SK-N-SH treated with all-trans-retinoic acid at 6 μM for 48 hours (cell line): ENCODE data around the gene WDFY2.

ENCODE experiments used
- ATAC-seq: fragments of 200-7000 bp; cut with Tn5 transposase; 3 replicates; pipeline ENCODE4 v1.9.1; 2020; ENCODE audit warnings: mild to moderate bottlenecking, moderate library complexity
- ARNTL ChIP-seq: fragments of 450-650 bp; formaldehyde crosslinking; IDR thresholded peaks from 2 replicates; pipeline ENCODE4 v1.5.0; 2020; ENCODE audit warnings: low read depth, mild to moderate bottlenecking, moderate library complexity, borderline replicate concordance
- BACH2 ChIP-seq: fragments of 250-450 bp; sonication (Bioruptor Pico); IDR thresholded peaks from 2 replicates; pipeline ENCODE4 v1.9.0; 2021; ENCODE audit warnings: mild to moderate bottlenecking, borderline replicate concordance
- CSDC2 ChIP-seq: fragments of 250-450 bp; sonication (Bioruptor Pico); IDR thresholded peaks from 2 replicates; pipeline ENCODE4 v1.5.0; 2020; ENCODE audit warnings: mild to moderate bottlenecking, moderate library complexity
- ESRRG ChIP-seq: fragments of 250-450 bp; sonication (Bioruptor Pico); IDR thresholded peaks from 2 replicates; pipeline ENCODE4 v1.6.1; 2021; ENCODE audit warnings: mild to moderate bottlenecking
- GLIS3 ChIP-seq: fragments of 250-450 bp; sonication (Bioruptor Pico); IDR thresholded peaks from 2 replicates; pipeline ENCODE4 v1.5.0; 2020; ENCODE audit warnings: mild to moderate bottlenecking, moderate library complexity
- ISL1 ChIP-seq: fragments of 250-450 bp; sonication (Bioruptor Pico); IDR thresholded peaks from 2 replicates; pipeline ENCODE4 v2.1.2; 2022; ENCODE audit warnings: mild to moderate bottlenecking, moderate library complexity
- OSR1 ChIP-seq: fragments of 250-450 bp; sonication (Bioruptor Pico); IDR thresholded peaks from 2 replicates; pipeline ENCODE4 v1.8.0; 2022; ENCODE audit warnings: moderate library complexity, mild to moderate bottlenecking, inconsistent platforms
- PATZ1 ChIP-seq: fragments of 250-450 bp; sonication (Bioruptor Pico); IDR thresholded peaks from 2 replicates; pipeline ENCODE4 v1.8.0; 2020; ENCODE audit warnings: mild to moderate bottlenecking, moderate library complexity, borderline replicate concordance
- PPARA ChIP-seq: fragments of 250-450 bp; sonication (Bioruptor Pico); IDR thresholded peaks from 2 replicates; pipeline ENCODE4 v1.5.0; 2020; ENCODE audit warnings: mild to moderate bottlenecking, borderline replicate concordance
- RARB ChIP-seq: fragments of 250-450 bp; sonication (Bioruptor Pico); IDR thresholded peaks from 2 replicates; pipeline ENCODE4 v1.8.0; 2021; ENCODE audit warnings: mild to moderate bottlenecking, moderate library complexity
- SNAI2 ChIP-seq: fragments of 250-450 bp; sonication (Bioruptor Pico); IDR thresholded peaks from 2 replicates; pipeline ENCODE4 v1.5.0; 2020; ENCODE audit warnings: mild to moderate bottlenecking, moderate library complexity
- TOX ChIP-seq: fragments of 250-450 bp; sonication (Bioruptor Pico); IDR thresholded peaks from 2 replicates; pipeline ENCODE4 v1.8.0; 2021; ENCODE audit warnings: mild to moderate bottlenecking, moderate library complexity, borderline replicate concordance
- ZC3H10 ChIP-seq: fragments of 250-450 bp; sonication (Bioruptor Pico); IDR thresholded peaks from 2 replicates; pipeline ENCODE4 v1.5.1; 2021; ENCODE audit warnings: mild to moderate bottlenecking, moderate library complexity
- ZFP3 ChIP-seq: fragments of 250-450 bp; sonication (Bioruptor Pico); IDR thresholded peaks from 2 replicates; pipeline ENCODE4 v1.5.0; 2020; ENCODE audit warnings: mild to moderate bottlenecking, moderate library complexity
- ZFP30 ChIP-seq: fragments of 450-650 bp; formaldehyde crosslinking; IDR thresholded peaks from 2 replicates; pipeline ENCODE4 v1.5.0; 2022; ENCODE audit warnings: mild to moderate bottlenecking, moderate library complexity
- ZNF565 ChIP-seq: fragments of 450-650 bp; formaldehyde crosslinking; conservative IDR thresholded peaks from 2 replicates; pipeline ENCODE4 v1.5.0; 2020; ENCODE audit warnings: low read depth, mild to moderate bottlenecking, moderate library complexity
- ZNF70 ChIP-seq: fragments of 450-650 bp; formaldehyde crosslinking; IDR thresholded peaks from 2 replicates; pipeline ENCODE4 v1.5.0; 2020; ENCODE audit warnings: mild to moderate bottlenecking, moderate library complexity
- ZNF8 ChIP-seq: fragments of 450-650 bp; formaldehyde crosslinking; IDR thresholded peaks from 2 replicates; pipeline ENCODE4 v1.5.0; 2020; ENCODE audit warnings: mild to moderate bottlenecking, moderate library complexity
- TF ChIP-seq, protein P1 (sequence below): fragments of 250-450 bp; sonication (Bioruptor Pico); IDR thresholded peaks from 2 replicates; pipeline ENCODE4 v1.5.1; 2021; ENCODE audit warnings: mild to moderate bottlenecking, moderate library complexity
- TF ChIP-seq, protein P2 (sequence below): fragments of 250-450 bp; sonication (Bioruptor Pico); IDR thresholded peaks from 2 replicates; pipeline ENCODE4 v1.5.0; 2020; ENCODE audit warnings: mild to moderate bottlenecking, moderate library complexity
- TF ChIP-seq, protein P3 (sequence below): fragments of 250-450 bp; sonication (Bioruptor Pico); IDR thresholded peaks from 2 replicates; pipeline ENCODE4 v1.8.0; 2021; ENCODE audit warnings: low read depth, mild to moderate bottlenecking, moderate library complexity, borderline replicate concordance

Gene WDFY2

GRCh38 chr13:51767100-51767499, 182.8 kb downstream of the WDFY2 start:
- no peak for ATAC-seq

GRCh38 chr13:51768378-51768921, 184.2 kb downstream of the WDFY2 start:
- no peak for ATAC-seq
- TF ChIP-seq ZFP30 (CRISPR knock-in tag) (no peak), RARB (CRISPR knock-in tag) (no peak), ISL1 (CRISPR knock-in tag) (no peak), ZNF565 (no peak), ZNF8 (CRISPR knock-in tag) (no peak), ESRRG (CRISPR knock-in tag) (no peak), TOX (no peak), PATZ1 (no peak), CSDC2 (CRISPR knock-in tag) (no peak), ZFP3 (CRISPR knock-in tag) (no peak), BACH2 (no peak), GLIS3 (CRISPR knock-in tag) (no peak)
- TF ChIP-seq, protein P1, sequence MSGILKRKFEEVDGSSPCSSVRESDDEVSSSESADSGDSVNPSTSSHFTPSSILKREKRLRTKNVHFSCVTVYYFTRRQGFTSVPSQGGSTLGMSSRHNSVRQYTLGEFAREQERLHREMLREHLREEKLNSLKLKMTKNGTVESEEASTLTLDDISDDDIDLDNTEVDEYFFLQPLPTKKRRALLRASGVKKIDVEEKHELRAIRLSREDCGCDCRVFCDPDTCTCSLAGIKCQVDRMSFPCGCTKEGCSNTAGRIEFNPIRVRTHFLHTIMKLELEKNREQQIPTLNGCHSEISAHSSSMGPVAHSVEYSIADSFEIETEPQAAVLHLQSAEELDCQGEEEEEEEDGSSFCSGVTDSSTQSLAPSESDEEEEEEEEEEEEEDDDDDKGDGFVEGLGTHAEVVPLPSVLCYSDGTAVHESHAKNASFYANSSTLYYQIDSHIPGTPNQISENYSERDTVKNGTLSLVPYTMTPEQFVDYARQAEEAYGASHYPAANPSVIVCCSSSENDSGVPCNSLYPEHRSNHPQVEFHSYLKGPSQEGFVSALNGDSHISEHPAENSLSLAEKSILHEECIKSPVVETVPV (CRISPR knock-in tag): no peak
- TF ChIP-seq, protein P2, sequence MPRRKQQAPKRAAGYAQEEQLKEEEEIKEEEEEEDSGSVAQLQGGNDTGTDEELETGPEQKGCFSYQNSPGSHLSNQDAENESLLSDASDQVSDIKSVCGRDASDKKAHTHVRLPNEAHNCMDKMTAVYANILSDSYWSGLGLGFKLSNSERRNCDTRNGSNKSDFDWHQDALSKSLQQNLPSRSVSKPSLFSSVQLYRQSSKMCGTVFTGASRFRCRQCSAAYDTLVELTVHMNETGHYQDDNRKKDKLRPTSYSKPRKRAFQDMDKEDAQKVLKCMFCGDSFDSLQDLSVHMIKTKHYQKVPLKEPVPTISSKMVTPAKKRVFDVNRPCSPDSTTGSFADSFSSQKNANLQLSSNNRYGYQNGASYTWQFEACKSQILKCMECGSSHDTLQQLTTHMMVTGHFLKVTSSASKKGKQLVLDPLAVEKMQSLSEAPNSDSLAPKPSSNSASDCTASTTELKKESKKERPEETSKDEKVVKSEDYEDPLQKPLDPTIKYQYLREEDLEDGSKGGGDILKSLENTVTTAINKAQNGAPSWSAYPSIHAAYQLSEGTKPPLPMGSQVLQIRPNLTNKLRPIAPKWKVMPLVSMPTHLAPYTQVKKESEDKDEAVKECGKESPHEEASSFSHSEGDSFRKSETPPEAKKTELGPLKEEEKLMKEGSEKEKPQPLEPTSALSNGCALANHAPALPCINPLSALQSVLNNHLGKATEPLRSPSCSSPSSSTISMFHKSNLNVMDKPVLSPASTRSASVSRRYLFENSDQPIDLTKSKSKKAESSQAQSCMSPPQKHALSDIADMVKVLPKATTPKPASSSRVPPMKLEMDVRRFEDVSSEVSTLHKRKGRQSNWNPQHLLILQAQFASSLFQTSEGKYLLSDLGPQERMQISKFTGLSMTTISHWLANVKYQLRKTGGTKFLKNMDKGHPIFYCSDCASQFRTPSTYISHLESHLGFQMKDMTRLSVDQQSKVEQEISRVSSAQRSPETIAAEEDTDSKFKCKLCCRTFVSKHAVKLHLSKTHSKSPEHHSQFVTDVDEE: no peak
- TF ChIP-seq, protein P3, sequence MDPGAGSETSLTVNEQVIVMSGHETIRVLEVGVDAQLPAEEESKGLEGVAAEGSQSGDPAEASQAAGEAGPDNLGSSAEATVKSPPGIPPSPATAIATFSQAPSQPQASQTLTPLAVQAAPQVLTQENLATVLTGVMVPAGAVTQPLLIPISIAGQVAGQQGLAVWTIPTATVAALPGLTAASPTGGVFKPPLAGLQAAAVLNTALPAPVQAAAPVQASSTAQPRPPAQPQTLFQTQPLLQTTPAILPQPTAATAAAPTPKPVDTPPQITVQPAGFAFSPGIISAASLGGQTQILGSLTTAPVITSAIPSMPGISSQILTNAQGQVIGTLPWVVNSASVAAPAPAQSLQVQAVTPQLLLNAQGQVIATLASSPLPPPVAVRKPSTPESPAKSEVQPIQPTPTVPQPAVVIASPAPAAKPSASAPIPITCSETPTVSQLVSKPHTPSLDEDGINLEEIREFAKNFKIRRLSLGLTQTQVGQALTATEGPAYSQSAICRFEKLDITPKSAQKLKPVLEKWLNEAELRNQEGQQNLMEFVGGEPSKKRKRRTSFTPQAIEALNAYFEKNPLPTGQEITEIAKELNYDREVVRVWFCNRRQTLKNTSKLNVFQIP: no peak

More at GRCh38 chr13:51767100-51767499, 182.8 kb downstream of the WDFY2 start:
- TF ChIP-seq ZNF70 (no peak), ESRRG (CRISPR knock-in tag) (no peak)

- TF ChIP-seq, protein P1 (CRISPR knock-in tag): no peak
- TF ChIP-seq, protein P3: no peak
- TF ChIP-seq OSR1 (CRISPR knock-in tag) (no peak), SNAI2 (CRISPR knock-in tag) (no peak), ZFP3 (CRISPR knock-in tag) (no peak), TOX (no peak), ISL1 (CRISPR knock-in tag) (no peak), ZC3H10 (CRISPR knock-in tag) (no peak), PPARA (no peak), ARNTL (CRISPR knock-in tag) (no peak), ZNF70 (no peak), CSDC2 (CRISPR knock-in tag) (no peak), GLIS3 (CRISPR knock-in tag) (no peak)
- TF ChIP-seq, protein P2: no peak
Measured at GRCh38 chr13:51768976-51769375, 184.7 kb downstream of the WDFY2 start.

More at GRCh38 chr13:51768976-51769375, 184.7 kb downstream of the WDFY2 start:
- no peak for ATAC-seq
